ENCODE measurements around the gene STAG3. TPM values are rescaled to one million over a fixed set of nuclear protein-coding genes. Genes with fewer than 3 reads are reported as not detected.

Gene STAG3
- total and polyA plus RNA-seq, 9 of the 15 experiments (the other 6 are each of a cell fraction or from before 2014, with no cell fraction given) = 0.54 to 2.5 (median 1.7) TPM

GRCh38 chr7:100219271-100219737 lies 41.6 kb downstream of the STAG3 start:
- intact Hi-C loops (cut with micrococcal nuclease) = loop anchor here (10.0 kb wide), 1 partner anchor 225 kb away; no protein-coding TSS in a partner anchor
- no peak for ATAC-seq

More at GRCh38 chr7:100219271-100219737, 41.6 kb downstream of the STAG3 start:
- no TSS peak for BruUV-seq (replicated peaks)
- Histone ChIP-seq H3K79me2 (ENCODE audit: control insufficient read depth, insufficient read depth, low read length) (no peaks in the 10 kb centered on the region), H2AFZ (ENCODE audit: low read depth, low read length) (no peak overlapping the region), H3K4me2 (ENCODE audit: insufficient read depth, low read length) (no peak overlapping the region), H3K9me1 (ENCODE audit: control insufficient read depth, insufficient read depth, low read length) (no peaks in the 10 kb centered on the region), H3K4me1 (replicated peaks in 1 of 2; ENCODE audit: control insufficient read depth in 2 of 2, insufficient read depth in 2 of 2, low read length in 2 of 2) (peaks cover 4 to 17% of the 10 kb centered on the region in 2 experiments; a peak in 4 of 5 replicates), H3K27me3 (ENCODE audit: control insufficient read depth in 2 of 2, insufficient read depth in 2 of 2, low read length in 2 of 2) (no peaks in the 10 kb centered on the region), H3K36me3 (ENCODE audit: control insufficient read depth, insufficient read depth, low read length) (no peaks in the 10 kb centered on the region), H3K9ac (ENCODE audit: insufficient read depth in 1 of 2, low read depth in 2 of 2, low read length in 2 of 2) (no peak overlapping the region), H4K20me1 (replicated peaks; ENCODE audit: control insufficient read depth, insufficient read depth, low read length) (no peaks in the 10 kb centered on the region), H3K4me3 (no peak overlapping the region), H3K9me3 (replicated peaks; ENCODE audit: control insufficient read depth, insufficient read depth, low read depth, low read length) (no peaks in the 10 kb centered on the region), H3K27ac (ENCODE audit: extremely low read depth, low read depth, low read length) (no peak overlapping the region)
- in situ Hi-C loops (cut with MboI) = loop anchor here (5.0 to 10.0 kb wide), 2 partner anchors 123 to 225 kb away; no protein-coding TSS in a partner anchor
- CTCF ChIA-PET (ENCODE audit: low intra/inter-chr PET ratio) = interaction anchor here (5.3 kb wide), 1 partner anchor 87 kb away, joined by 54 read pairs; no protein-coding TSS in a partner anchor
- TF ChIP-seq SFPQ (IDR thresholded peaks at IDR 0.05; ENCODE audit: low read depth, low read length) = no peak
- no peak for TF ChIP-seq ZNF583 (CRISPR knock-in tag; IDR thresholded peaks at IDR 0.05)
- no peak for DNase-seq (ENCODE audit: extremely low read depth in 1 of 4, low spot score in 3 of 4)
- POLR2A ChIA-PET = no interaction called here
- FAIRE-seq = no peak
- WGBS (ENCODE audit: insufficient coverage, low coverage, missing lambda C conversion rate) = 45% methylated on average over 7 of the region's 10 CpGs

Data from K562 (cell line).